Measurements from ENCODE around the gene TRPM5.
A peak's percentile ranks its signal among the peaks of the same experiment; 100 is the strongest.

The TRPM5 gene

DNA sequence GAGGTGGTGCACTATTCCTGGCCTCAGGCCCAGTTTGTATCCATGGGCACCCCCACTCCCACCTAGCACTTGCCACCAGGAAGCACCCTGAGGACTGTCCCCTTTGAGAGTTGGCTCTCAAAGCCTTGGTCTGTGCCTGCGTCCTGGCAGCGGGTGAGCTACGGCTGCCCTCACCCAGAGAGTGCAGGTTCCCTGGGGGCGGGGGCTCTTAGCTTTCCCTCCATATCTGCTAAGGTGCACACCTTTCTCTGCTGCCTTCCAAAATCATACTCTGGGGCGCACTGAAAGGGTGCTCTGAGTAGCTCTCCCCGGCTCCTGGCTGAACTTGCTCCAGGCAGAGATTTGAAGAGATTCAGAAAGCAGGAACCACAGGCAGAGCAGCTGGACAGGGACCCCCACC, 7.6 kb upstream of the TRPM5 start:
- DNase-seq: no peak

DNA sequence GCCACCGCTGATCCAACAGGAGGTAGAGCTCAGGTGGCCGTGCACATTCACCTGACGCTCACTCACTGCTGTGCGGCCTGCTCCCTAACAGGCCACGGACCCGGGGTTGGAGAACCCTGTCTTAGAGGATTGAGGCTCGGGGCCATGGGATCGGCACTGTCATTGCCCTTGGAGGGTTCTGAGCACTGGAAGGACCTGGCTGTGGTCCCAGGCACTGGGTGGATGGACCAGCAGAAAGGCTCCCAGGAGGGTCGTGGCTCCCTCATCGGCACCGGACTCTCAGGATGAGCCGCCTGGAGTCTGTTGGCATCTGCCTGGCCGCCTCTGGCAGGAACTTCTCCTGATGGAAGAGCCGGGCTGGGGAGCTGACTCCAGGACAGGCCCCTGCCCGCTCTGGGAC, 7.0 kb upstream of the TRPM5 start:
- no peak for DNase-seq

DNA sequence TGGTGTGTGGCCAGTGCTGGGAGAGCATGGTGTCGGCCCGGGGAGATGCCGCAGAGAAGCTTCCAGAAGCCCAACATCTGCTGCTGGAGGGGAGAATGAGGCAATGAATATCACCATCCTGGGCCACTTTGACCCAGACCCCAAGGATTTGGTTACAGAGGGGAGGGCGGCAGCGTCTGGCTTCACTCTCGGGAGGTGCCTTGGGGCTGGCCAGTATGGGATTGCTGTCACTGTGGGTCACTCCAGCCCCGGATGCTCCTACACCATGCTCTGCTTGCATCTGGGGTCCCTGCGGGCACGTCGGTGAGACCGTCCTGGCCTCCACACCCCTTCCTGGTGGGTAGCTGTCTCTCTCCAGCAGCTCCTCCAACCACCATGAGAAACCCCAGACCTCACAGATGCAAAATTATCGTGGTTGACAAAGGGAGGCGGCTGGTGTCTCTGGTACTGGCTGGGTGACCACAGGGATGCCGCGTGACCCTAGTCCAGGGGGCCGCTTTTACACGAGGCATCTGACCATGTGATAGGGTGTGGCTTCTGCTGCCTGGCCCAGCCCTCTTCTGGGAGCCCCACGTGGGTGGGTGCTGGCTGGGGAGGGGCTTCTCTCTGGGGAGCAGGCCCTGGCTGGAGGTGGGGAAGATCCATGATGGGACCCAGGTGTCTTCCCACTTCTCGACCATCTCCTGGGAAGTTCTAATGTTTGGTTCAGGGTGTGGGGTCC, 6.2 kb upstream of the TRPM5 start:
- DNase-seq: no peak

DNA sequence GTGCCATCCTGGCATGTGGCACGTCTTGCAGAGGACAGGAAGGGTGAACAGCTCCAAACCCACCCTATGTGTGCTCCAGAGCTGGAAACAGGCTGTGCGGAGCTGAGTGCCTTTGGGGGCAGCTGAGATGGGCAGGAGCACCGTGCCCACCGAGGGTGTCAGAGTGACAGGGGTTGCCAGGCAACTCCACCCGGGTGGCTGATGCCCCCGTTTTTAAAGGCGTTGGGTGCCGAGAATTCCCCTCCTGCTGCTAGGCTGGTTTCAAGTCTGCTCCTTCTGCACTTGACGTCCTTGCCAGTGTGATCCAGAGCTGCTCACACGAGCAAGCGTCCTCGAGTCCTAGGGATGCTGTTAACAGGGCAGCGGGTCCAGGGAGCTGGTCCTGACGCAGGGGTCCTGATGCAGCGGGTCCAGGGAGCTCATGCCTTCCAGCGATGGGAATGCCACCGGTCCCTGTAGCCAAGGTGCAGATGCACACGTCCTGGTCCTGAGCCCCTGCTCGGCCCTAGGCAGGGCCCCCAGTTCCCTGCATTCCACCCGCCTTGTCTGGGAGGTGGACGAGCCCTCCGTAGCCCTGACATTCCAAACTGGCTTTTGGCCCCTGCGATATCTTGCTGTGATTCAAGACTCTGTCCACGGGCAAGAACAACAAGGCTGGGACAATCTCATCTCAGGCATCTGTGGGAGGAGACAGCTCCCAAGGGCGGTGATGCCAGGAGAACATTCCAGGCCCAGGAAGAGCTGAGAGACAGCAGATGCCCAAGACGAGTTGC, 5.4 kb upstream of the TRPM5 start:
- DNase-seq: no peak

DNA sequence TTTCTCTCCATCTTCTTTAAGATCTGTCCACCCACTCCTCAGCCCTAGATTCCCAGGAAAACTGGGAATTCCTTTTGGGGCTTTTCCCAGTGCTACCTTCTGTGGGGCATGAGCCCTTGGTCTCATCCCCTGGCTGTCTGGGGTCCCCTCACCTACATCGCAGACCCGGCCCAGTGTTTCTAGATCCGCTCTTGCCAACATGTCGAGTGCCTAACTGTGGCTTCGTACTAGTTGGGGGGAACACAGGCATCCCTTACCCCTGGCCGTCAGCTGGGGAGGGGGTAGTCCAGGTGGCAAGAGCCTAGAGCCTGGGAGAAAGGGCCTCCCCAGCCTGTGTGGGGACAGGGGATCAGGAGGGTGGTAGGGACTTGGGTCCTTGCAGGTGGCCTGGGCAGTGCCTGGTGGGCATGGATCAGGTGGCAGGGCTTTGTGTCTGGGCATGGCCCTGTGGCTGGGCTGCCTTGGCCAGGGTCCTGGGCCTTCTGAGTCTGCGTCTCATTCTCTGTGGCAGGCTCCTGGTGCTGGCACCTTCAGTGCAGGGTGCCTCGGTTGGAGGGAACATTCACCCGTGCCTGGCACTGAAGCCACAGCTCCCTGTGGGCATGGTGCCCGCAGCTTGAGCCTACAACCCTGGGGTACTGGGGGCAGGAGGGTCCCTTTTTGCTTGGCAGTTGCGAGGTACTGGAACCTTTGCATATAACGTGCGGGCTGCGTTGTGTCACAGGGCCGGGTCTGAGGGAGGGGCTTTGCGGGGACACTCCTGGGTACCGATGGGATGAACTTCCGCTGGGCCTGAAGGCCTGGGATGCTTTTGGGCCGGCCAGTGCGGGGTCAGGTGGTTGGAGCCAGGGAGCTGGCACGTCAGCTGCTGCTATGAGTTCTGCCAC, 4.6 kb upstream of the TRPM5 start:
- DNase-seq: no peak

DNA sequence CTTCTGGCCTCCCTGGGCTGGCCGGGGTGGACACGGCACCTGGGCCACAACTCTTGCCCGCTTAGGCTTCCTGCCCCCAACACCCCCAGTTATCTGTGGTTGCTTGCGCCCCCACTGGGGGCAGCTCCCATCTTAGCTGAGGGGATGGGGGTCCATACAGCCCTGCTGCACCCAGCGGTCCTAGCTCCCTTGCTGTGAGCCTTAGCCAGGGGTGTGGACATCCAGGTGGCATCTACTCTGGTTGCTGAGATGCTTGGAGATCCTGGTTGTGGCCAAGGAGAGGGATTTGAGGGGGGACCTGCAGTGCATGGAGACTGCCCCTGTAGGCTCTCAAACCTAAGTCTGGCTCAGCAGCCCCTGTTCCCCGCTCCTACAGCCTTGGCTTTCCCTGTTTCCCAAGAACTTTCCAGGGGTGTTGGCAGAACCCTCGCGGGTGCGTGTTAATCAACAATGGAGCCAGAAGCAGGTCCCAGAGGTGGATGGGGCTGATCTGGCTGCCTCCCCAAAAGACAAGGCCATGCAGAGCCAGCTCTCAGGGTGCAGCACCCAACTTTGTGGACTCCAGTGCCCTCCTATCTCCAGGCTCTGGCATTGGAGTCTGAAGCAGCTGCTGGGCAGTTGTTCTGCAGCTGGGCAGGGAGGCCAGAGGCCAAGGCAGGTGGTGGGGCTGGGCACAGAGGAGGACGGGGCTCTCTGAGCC, 3.8 kb upstream of the TRPM5 start:
- DNase-seq: no peak

DNA sequence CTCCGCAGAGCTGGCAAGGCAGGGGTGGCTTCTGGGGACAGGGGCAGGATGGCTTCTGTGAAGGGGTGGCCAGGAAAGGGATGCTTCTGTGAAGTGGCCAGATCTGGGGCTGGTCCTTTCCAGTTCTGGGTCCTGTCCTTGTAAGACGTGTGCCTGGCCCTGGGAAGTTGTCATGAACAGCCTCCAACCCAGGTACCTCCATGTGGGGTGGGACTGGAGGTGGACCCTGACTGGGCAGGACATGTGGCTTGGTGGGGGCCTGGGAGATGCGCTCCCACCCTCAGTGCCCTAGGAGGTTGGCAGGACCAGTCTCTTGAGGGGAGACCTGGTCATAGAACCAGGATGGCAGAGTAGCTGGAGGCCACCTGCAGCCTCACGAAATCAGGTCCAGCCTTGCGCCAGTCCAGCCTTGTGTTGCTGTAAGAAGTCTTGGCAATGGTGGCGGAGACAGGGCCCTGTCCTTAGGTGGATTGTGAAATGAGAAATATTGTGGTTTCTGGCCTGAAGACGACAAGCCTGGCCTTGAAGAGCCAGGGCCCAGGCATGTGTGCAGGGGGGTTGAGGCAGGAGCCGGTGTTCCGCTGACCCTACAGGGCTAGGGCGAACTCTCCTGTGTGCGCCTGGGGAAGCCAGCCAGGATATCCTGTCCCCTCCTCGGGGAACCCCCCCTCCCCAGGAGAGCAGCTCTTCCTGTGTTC, 3.1 kb upstream of the TRPM5 start:
- no peak for DNase-seq

DNA sequence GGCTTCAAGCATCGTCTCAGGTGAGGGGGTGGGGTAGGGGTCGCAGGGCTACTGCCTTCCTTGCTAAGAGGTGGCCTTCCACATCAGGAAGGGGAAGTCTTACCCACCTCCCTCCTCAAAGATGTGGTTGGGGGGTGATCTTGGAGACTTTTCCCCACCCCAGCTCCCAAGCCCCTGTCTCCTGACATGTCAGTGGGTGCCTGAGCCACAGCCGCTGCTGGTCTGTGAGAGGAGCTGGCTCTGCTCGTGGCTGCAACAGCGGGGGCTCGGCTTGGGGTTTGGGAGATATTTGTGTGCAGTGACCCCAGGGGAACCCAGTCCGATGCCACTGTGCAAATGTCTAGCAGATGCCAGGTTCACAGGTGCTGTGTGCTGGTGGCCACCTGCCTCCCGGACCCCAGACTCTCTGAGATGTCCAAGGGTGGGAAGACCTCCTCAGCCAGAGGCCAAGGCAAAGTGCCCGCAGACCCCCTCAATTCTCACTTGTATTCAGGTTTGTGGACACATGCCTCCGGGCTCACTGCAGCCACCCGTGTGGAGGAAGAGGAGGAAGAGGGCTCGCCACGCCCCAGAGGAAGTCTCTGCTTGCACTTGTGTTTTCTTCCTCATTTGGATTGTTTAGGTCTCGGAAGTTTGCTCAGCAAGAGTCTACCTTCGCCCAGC, 2.4 kb upstream of the TRPM5 start:
- no peak for DNase-seq

DNA sequence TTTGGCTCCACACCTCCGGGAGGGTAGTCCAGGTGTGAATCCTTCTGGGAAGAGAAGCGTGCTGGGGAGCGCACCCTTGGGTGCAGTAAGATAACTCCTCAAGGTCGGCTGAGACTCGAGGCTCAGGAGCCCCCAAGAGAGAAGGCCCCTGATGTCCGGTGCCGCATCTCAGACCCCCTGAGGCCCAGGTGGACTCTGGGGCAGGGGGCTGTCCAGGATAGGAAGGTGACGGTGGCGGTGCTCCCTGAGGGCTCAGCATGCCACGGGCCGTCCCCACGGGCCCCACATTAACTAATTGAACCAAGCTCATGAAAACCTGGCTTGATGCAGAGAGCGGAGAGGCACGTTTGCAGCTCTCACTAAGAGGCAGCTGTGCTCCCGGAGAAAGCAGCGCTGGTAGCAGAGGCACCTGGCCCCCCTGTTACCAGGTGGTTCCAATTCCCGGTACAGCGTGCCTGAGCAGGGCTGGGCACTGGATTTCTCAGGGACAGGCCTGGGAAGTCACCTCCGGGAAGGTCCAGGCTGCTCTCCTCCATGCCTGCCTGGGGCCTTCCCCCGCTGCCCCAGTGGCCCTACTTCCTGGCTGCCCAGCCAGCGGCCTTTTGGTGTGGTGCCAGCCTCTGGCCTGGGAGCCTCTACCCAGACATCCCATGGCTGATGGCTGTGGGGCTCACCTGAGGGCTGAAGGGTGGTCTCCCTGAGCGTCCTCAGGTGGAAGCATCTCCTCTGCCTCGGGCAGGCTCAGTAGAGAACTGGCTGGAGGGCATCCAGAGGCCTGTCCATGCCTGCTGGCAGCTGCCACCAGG, 1.6 kb upstream of the TRPM5 start:
- DNase-seq: no peak

DNA sequence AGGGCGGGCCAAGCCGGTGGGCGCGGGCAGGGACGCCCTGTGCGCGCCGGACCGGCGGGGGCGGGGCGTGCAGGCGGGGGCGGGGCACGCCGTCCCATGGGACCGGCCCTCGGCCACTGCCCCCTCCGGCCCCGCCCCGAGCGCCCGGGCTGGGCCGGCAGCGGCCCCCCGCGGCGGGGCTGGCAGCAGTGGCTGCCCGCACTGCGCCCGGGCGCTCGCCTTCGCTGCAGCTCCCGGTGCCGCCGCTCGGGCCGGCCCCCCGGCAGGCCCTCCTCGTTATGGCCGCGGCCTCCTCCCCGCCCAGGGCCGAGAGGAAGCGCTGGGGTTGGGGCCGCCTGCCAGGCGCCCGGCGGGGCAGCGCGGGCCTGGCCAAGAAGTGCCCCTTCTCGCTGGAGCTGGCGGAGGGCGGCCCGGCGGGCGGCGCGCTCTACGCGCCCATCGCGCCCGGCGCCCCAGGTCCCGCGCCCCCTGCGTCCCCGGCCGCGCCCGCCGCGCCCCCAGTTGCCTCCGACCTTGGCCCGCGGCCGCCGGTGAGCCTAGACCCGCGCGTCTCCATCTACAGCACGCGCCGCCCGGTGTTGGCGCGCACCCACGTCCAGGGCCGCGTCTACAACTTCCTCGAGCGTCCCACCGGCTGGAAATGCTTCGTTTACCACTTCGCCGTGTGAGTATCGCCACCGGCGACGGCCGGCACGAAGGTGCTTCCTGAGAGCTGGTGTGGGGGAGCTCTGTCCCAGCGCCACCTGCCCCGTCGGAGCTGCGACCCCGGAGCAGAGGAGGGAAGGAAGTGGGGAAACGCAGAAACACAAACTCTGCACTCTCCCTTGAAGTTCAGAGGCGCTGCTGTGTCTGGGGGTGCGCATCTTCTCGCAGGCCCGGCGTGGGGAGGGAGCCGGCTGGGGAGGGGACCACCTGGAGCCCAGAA, 769 bp upstream of the TRPM5 start, which contains the start of gene KCNQ1:
TSS of gene KCNQ1 (plus strand) at position 188 of the 925 bp plus-strand sequence. CDS start at position 279, 91 bp downstream.
- peak; percentile 52 for DNase-seq

DNA sequence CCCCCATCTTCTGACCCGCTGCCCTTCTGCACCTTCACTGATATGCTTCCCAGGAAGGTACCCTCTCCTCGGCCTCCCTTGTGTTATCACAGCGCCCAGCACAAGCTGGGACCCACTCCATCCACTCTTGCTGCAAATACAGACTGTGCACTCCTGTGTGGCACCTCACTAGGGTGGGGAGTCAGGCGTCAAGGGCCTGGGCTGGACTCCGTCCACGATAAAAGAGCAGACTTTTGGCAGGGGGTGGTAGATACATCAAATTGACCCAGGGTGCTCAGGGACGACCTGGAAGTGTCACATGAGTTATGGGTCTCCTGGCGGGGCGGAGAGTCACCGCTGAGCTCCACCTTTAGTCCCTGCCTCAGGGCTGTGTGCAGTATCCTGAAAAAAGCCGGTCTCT, 908 bp downstream of the TRPM5 start:
- no peak for DNase-seq

DNA sequence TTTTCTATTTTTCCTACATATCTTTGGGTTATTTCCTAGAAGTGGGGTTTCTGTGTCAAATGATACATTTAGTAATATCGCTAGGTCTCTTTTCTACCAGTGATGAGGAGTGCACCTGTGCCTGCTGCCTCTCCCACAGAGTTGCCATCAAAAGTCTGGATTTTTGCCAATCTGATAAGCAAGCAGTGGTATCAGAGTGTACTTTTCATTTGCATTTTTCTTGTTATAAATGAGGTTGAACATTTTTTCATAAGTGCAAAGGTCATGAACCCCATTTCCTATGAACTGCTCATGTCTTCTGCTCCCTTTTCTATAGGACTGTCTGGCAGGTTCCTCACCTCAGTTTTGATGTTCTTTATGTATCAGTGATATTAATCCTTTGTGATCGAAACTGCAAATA, 1.7 kb downstream of the TRPM5 start:
- DNase-seq: no peak

DNA sequence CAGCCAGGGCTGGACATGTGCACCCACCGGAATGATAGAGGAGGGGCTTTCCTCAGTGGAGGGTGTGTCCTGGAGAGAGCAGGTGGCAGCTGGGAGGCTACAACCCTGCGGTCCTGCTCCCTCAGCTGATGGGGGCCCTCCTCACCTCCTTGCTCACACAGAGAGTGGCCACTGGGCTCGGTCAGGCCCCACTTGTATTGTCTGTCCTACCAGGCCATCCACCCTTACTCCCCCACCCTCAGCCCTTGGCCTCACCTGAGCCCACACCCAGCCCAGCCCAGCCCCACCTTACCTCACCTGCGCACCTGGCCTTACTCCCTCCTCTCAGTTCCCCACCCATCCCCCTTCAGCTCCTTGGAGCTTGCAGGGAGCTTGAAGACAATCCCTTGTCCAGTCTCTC, 3.1 kb downstream of the TRPM5 start:
- no peak for DNase-seq

DNA sequence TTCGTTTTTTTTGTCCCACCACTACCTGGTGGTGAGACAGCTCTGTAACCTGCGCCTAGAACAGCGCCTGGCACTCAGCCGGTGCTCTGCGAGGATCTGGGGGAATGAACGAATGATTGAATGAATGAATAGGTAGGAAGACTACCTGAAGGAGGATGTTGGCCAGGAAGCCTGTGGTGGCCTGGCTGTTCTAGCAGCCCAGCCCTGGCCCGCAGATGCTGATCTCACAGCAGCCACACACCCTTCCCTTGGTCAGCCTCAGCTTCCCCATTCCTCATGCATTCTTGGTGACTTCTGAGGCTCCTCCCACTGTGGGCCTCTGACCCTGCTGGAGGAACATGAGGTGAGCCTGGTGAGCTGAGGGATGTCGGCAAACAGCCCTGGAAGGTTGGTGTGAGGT, 3.7 kb downstream of the TRPM5 start:
- no peak for DNase-seq

DNA sequence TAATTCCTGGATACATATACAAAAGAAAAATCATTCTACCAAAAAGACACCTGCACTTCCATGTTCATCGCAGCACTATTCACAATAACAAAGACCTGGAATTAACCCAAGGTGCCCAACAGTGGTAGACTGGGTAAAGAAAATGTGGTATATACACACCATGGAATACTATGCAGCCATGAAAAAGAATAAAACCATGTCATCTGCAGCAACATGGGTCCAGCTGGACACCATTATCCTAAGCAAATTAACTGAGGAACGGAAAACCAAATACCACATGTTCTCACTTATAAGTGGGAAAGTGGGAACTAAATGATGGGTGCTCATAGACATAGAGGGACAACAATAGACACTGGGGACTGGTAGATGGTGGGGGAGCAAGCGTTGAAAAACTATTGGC, 4.5 kb downstream of the TRPM5 start:
- DNase-seq: no peak

DNA sequence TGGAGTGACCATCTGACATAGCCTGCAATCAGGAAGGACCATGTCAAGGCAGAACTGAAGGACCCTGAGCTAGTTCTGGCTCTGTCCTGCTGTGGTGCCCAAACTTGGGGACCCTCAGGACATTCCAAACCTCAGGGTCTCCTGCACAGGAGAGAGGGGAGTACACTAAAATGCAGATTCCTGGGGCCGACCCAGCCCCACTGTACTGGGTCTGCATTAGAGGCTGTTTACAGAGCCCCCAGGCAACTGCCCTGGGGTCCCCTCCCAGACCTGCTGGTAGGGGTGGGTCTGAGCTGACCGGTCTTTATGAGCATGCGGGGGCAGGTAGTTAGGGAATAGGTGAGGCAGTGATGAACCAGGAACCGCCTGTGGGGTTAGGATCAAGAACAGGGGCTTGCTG, 6.8 kb downstream of the TRPM5 start:
- DNase-seq: no peak

DNA sequence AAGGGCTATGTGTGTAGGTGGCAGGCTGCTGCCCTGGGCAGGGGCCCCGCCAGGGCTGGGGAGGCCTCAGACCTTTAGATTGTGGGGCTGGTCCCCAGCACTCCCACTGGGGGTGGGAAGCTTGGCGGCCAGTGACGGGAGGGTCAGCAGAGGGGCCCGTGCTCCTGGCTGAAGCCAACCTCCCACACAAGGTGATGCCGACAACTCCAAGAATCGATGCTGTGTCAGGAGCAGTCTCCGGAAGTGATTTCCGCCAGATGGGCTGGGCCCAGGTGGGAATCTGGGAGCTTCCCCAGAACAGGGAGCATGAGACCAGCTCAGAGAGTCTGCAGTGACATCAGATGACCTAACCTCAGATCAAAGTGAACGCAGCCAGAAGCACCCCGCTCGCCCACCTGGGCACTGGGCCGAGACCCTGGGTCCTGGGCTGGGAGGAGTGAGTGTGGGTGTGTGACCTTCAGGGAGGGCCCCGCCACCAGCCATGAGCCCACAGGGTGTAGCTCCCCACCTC, 7.7 kb downstream of the TRPM5 start:
- DNase-seq: no peak

DNA sequence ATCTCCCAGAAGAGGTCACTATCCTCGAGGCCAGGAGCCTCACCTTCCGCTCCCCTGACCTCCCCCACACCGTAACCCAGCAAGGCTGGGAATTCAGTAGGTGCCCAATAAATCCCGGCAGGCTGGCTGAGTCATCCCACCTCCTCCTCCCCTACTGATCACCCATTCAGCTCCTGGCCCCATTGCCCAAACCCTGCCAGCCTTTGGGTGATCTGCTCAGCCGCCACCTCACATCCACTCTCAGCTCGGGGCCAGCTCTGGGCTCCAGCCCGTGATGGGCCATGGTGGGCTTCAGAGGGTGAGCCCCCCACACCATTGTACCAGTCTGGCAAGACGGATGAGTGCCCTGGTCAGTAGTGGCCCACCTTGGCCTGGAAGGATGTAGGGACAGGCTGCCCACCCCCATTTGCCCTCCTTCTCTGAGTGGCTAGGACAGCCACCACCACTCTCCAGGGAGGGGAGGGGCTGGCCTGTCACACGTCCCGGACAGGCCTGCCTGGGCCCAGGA, 8.2 kb downstream of the TRPM5 start:
- DNase-seq: no peak
